HG03103 (cell line): Measurements from ENCODE around the gene KHDC1L.
"Not testable (repeated sequence)": the region's sequence is repeated elsewhere in the genome, so short reads cannot be mapped to it uniquely, and the experiment has no call there.

ENCODE experiments used
- ATAC-seq: cut with Tn5 transposase; IDR thresholded peaks from one replicate; pipeline ENCODE4 v1.9.1; 2021; ENCODE audit warnings: low read depth; ENCODE audit not compliant: unreplicated experiment

KHDC1L gene

GRCh38 chr6:73225396-73225795, at the start of gene KHDC1L:
TSS of gene KHDC1L (minus strand) at chr6:73225496. CDS start at chr6:73225408, 88 bp downstream.
- no peak for ATAC-seq

DNA sequence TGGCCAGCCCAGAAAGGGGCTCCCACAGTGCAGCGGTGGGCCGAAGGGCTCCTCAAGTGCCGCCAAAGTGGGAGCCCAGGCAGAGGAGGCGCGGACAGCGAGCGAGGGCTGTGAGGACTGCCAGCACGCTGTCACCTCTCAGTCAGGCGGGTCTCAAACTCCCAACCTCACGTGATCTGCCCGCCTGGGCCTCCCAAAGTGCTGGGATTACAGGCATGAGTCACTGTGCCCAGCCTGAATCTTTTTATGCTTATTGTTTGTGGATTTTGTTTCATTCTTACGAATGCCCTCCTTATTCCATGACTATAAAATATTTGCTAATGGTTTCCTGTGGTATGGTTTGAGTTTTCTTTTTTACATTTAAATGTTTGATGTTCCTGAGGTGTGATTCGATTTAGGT, 44.0 kb upstream of the KHDC1L start:
- not testable (repeated sequence) for ATAC-seq

DNA sequence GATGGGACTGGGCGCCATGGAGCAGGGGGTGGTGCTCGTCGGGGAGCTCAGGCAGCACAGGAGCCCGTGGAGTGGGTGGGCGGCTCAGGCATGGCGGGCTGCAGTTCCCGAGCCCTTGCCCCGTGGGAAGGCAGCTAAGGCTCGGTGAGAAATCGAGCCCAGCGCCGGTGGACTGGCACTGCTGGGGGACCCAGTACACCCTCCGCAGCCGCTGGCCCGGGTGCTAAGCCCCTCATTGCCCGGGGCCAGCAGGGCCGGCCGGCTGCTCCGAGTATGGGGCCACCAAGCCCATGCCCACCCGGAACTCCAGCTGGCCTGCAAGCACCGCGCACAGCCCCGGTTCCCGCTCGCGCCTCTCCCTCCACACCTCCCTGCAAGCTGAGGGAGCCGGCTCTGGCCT, 43.6 kb upstream of the KHDC1L start:
- ATAC-seq: not testable (repeated sequence)

DNA sequence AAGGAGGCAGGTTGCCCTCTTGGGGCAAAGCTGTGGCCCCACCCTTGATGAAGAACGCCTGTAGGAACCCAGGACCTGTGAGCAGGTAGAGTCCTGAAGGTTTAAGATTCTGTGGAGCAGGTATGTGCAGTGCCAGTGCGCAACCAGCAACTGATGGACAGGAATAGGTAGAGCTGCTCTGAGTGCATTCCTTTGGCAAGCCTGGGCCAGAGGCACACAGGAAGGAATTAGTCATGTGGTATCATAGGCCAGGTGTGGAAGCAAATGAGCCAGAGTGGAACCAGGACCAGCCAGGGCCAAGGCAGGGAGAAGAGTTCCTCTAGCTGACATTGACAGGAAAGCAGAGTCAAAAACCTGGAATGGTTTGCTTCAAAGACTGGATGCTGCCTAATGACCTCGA, 39.1 kb upstream of the KHDC1L start:
- ATAC-seq: no peak

DNA sequence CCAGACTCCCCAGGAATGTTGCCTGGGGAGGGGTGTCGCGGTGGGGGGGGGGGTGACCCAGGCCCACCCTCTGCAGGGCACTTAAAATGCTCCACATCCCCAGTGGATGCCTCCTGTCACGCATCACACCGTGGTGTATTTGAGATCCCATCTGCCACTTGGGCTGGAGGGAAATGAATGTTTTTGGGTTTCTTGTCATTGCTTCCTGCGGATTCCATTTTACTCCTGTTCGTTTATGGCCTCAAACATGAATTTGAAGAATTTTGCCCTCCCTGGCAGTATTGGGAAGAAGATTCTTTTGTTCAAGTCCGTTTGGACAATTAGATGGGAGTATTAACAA, 38.2 kb upstream of the KHDC1L start:
- peak; percentile 3 for ATAC-seq

GRCh38 chr6:73262671-73263569, 37.6 kb upstream of the KHDC1L start, which contains the start of gene KHDC1:
TSS of gene KHDC1 (minus strand) at chr6:73263196. CDS start at chr6:73242517, 20,679 bp downstream.
- ATAC-seq: peak; percentile 88

GRCh38 chr6:73258721-73259120, 33.4 kb upstream of the KHDC1L start:
- no peak for ATAC-seq

- ATAC-seq: not testable (repeated sequence)
Measured at GRCh38 chr6:73254323-73254722, 29.0 kb upstream of the KHDC1L start.

DNA sequence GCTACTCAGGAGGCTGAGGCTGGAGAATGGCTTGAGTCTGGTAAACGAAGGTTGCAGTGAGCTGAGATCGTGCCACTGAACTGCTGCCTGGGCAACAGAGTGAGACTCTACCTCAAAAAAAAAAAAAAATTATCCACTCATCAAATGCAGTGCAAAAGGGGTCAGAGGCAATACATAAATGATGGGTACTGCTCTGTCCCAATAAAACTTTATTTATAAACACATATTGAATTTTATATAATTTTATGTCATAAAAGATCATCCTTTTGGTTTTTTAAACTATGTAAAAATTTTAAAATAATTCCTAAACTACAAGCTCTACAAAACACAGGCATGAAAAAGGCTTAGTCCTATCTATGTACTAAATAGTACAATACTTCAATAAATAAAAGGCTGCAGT, 27.4 kb upstream of the KHDC1L start:
- no peak for ATAC-seq

DNA sequence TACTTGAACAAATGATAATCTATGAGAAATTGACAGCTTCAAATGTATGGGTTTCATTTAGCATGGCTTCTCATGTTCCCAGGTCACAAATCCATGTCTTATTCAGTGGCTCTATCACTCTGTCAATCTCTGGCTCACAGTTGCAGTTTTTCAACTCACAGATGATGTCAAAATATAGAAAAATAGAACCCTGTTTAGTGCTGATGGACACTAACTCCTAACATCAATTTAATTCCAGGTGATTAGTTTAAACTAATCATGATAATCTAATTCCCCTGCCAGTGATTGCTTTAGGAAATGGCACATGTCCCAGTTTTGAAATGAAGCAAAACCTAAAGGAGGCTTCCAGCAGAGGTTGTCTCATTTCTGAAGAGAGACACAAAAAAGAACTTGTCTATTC, 24.7 kb upstream of the KHDC1L start:
- no peak for ATAC-seq

DNA sequence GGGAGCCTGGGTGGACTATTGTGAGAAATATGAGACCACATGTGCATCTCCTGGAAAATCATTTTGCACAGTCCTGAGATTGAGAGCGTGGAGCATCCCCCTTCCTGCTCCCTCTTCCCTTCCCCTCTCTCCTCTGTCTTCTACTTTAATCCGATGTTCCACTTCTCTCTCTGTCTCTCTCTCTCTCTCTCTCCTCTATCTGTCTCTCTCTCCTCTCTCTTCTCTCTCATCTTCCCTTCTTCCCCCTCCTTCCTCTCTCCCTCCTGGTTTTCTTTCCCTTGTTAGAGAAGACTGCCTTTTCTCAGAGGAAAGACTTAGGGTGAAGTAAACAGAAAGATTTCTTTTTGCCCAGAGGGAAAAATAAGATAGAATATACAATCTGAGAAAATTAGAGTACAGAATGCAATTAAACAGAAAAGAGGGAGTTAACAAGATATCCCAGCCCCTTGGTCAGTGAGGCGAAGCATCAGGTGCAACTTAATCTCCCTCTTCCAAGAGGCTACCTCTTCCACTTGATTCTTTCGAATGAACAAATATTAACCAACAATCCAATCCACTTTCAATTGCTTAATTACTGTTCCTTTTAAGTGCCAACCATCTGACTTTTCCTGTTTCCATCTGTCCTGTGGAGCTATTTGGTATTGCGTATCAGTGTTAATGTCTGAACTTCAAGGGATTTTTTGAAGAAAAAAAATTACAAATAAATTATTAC, 23.1 kb upstream of the KHDC1L start:
- ATAC-seq: no peak

DNA sequence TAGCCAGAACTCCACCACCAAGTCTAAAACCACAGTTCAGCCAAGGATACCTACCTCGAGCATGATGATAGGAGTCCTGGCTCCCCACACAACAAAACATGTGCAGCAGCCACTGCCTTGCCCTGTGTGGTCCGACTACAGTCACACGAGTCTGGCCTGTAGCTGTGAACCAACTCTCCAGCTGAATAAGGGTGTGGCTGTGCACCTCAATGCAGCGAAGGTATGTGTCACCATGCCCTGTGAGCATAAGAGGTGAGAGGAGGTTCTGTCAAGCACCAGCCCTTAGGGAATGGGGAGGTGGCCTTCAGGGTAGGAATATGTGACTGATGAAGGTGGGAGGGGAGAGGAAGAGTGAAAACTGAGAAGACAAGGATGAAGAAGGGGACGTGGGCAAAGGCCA, 16.7 kb upstream of the KHDC1L start:
- ATAC-seq: no peak

GRCh38 chr6:73240730-73241129, 15.4 kb upstream of the KHDC1L start:
- ATAC-seq: no peak

- ATAC-seq: no peak
Measured at GRCh38 chr6:73236144-73236750, 11.0 kb upstream of the KHDC1L start.

DNA sequence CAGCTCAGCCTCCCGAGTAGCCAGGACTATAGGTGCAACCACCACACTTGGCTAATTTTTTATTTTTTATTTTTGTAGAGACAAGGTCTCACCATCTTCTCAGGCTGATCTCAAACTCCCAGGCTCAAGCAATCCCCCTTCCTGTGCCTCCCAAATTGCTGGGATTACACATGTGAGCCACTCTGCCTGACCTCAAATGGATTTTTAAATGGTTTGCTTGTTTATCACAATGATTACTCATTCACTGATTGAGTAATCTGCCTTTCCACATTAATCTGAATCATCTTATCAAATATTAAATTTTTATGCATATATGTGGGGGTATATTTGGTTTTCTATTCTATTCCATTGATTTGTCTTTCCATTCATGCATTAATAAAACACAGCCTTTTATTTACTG, 9.4 kb upstream of the KHDC1L start:
- ATAC-seq: no peak

- not testable (repeated sequence) for ATAC-seq
Measured at GRCh38 chr6:73233971-73234370, 8.7 kb upstream of the KHDC1L start.

DNA sequence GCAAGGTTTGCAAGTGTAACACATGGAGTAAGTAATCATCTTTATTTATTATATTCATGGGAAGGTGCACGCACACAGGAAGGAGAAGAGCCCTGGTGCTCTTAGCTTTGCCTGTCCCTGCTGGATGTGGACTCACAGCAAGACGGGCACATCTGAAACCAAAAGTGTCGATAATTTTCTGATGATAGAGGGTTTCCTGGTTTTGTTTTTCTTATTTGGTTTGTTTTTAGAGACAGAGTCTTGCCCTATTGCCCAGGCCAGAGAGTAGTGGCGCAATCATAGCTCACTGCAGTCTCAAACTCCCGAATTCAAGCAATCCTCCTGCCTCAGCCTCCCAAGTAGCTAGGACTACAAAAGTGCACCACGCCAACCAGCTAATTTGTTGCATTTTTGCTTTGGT, 7.8 kb upstream of the KHDC1L start:
- ATAC-seq: no peak

- no peak for ATAC-seq
Measured at GRCh38 chr6:73231986-73232391, 6.7 kb upstream of the KHDC1L start.

DNA sequence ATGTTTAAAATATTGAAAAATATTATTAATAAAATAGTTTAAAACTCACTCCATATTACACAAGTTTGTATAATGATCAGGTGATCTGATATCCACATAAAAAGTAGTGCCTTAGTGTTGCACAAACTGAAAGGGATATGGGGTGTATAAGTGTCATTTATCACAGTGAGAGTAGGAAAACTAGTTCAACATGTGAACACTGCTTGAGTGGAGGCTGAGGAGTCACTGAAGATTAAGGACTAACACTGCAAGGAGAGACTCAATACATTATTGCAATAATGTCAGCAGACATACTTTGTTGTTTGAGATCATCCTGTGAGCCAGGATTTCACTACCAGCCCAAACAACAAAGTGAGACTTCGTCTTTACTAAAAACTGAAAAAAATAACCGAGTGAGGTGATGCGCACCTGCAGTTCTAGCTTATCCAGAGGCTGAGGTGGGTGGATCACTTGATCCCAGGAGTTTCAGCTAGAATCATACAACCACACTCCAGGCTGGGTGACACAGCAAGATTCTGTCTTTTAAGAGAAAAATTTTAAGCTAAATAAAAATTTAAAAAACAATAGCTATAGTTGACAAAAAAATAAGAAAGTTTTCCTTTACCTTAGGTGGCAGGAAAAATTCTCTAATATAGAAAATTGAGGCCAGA, 2.4 kb upstream of the KHDC1L start:
- ATAC-seq: no peak

GRCh38 chr6:73216859-73217258, 8.4 kb downstream of the KHDC1L start:
- no peak for ATAC-seq

DNA sequence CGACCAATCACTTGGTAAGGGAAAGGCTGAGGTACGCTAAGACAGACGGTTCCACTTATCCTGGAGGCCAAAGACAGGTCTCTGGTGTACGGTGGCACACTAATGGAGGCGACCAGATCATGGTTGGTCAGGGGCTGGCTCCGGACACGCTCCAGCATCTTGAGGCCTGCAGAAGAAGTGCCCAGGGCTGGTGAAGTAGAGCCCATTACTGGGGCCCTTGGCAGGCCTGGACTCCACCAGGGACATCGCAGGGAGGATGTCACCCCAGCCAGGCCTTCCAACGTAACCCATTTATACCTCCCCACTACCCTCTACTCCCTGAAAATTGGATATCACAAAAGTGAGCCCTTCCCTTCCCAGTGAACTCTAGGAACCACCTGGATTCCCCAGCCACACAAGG, 16.2 kb downstream of the KHDC1L start:
- no peak for ATAC-seq
